ENCODE data around the gene BBOX1.

The BBOX1 gene

DNA sequence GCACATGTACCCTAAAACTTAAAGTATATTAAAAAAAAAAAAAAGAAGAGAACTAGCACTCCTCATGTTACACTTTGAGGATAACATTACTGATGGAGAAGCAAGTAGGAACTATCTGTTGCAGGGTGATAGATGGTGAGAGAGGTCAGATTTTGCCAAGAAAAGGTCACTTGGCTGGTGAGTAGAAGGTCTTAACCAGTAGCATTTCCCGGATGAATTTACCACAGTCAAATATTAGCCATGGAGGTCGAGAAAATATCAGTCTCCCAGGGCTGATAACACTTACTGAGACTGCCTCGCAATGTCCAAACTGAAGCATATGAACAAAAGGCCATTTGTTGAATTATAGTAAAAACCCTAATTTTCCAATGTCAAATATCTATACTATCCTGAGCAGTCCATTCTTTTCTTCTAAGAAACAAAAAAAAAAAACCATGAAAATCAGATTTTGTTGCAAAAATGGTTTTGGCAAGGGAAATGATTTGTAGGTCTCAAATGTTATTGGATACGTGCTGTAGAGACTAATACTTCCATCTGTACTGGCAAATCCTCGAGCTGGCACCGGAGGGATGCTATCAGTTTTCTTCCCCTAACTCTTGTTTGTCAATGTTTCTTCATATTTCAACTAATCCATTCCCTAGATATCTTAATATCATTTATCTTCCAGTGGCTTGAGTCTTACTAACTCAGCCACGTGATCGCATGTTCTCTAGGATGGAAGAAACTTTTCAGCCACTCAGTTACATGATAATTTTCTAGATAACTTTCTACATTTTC, 14.5 kb upstream of the BBOX1 start:
- no peak for DNase-seq

DNA sequence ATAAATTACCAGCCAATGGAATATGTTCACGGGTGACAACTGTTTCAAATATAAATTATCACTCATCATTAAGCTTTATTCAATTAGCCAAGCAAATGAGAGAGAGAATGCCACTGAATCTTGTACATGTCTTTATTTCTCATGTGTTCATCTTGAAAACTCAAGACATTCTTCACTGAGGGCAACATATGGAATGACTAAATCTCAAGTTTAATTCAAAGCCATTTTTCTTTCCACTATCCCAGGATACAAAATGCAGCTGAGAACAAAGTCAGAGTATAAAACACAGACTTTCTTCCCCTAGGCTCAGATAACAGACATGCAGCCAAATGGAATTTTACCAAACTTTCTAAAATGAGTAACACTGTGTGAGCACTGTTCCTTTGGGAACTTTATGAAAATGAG, 12.1 kb upstream of the BBOX1 start:
- no peak for DNase-seq

DNA sequence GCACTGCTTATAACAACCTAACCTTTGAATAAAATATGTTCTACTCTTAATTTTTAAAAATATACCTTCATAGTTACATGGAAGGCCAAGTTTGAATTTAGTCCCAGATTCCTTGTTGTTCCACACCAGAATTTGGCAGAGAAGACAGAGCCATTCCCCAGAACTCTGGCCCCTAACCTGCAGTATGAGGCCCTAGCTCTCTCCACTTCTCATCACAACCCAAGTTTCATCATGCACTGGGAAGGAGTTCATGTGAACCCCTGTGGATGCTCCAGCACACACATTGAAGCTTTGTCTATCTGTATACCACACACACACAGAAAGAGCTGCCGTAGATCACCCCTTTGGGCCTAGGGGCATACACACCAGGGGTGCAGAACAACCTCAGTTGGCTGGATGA, 10.6 kb upstream of the BBOX1 start:
- no peak for DNase-seq

DNA sequence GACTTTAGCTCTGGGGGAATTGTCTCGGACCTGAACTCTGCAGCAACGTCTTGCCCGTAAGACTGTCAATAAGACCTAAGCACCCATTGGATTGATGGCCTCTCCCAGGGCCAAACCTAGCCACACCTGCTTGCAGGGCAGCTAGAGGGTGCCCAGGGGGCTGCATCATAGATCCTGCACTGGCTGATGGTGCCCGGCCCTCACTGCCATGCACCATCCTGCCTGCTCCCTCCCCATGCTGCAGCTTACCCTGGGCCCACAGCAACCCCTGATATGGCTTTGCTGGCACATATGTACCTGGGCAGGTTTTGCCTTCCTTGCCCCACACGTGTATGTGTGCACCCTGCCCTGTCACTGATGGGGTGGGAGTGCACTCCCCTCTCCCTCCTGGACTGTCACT, 8.9 kb upstream of the BBOX1 start:
- DNase-seq: no peak

DNA sequence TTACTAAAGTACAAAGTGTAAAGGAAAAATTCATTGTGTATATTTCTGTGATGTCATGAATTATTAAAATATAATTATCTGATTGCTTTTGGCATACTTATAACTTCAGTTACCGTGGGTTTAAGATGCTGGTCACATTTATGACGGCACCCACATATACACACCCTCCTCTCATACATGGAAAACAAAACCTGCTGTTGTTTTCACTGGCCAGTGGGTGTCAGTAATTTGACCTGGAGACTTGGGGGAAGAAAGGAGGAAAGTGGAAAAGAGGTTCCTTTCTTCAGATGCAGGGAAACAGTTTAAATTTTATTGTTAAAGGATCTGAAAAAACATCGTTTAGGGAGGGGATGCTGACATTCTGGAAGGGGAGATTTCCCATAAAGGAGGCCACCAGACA, 742 bp upstream of the BBOX1 start:
- no peak for DNase-seq

DNA sequence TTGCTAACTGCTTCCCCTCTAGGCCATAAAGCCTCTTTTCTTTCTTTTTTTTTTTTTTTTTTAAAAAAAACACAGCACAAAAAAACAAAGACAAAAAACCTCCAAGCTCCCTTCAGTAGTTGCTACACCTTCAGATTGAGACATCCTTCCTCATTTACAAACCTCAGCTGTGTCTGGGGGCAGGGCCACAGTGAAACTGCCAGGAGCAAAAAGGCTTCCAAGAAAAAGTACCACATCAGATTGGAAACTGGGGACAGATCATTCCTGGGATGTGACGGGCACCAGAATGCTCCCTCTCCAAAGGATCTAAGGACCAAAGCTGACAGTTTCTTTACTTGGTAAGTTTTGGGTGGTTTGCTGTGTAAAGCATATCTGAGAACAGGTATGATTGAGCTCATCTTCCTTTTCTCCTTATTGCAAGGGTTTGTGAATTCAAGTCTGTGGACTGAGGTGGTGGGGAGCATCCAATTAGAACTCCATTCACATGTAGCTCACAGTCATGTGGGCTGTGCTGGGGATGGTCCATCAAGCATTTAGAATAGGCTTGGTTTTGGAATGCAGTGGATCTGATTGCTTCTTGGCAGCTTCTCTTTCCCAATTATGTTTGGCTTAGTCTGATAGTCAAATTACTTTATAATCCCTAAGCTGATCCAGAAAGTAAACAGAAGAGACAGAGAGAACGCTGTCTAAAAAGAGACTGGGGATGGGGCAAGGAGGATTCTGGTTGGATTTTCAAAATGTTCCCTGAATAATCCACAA, 705 bp downstream of the BBOX1 start:
- DNase-seq: no peak

DNA sequence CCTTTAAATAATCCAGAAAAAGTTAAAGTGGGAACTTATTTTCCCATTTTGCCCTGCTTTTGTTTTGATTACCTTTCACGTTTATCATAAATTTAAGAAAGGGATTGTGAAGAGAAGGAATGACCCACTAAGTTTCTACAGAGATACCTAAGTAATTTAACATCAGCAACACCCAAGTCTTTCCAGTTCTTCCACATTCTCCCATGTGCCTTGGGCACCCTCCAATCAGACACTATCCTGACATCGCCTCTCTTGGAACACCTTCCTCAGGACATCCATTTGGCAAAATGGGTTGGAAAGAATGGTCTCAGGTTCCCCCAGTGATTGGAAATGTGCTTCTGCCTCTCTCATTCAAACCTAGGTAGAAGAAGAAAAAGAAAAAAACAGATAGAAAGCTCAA, 6.3 kb downstream of the BBOX1 start:
- no peak for DNase-seq

DNA sequence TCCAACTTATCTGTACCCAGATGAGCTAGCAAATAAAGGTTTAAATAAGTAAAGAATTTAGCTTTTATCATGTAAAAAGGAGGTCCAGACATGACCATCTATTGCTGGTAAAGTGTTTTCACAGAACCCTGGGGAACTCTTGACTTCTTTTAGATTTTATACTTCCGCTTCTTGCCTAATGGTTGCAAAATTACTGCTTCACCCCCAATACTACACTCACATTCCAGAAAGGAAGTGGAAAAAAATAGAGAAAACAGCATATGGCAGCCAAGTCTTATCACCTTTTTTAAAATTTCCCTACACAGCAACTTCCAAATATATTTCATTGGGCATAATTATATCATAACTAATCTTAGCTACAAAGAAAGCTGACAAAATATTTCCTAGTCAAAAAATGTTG, 12.1 kb downstream of the BBOX1 start:
- no peak for DNase-seq

DNA sequence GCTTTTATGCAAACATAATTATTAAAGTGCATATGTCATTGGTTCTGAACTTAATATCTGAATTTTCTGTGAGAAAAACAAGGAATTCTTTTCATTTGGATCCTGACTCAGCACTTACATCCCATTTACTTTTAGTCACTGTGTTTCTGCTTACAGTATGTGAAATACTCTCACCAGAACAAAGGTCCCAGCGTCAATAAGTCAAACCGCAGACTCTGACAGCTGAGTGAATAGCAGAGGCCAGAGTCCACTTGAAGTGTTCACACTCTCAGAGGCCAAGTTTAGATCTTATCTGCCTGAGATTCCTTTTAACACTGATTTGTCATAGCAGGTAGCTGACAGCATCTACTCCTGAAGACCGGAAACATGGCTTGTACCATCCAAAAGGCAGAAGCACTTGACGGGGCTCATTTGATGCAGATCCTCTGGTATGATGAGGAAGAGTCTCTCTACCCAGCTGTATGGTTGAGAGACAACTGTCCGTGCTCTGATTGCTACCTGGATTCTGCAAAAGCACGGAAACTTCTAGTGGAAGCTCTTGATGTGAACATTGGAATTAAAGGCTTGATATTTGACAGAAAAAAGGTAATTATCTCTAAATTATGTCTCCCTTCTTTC, 14.6 kb downstream of the BBOX1 start:
- no peak for DNase-seq

DNA sequence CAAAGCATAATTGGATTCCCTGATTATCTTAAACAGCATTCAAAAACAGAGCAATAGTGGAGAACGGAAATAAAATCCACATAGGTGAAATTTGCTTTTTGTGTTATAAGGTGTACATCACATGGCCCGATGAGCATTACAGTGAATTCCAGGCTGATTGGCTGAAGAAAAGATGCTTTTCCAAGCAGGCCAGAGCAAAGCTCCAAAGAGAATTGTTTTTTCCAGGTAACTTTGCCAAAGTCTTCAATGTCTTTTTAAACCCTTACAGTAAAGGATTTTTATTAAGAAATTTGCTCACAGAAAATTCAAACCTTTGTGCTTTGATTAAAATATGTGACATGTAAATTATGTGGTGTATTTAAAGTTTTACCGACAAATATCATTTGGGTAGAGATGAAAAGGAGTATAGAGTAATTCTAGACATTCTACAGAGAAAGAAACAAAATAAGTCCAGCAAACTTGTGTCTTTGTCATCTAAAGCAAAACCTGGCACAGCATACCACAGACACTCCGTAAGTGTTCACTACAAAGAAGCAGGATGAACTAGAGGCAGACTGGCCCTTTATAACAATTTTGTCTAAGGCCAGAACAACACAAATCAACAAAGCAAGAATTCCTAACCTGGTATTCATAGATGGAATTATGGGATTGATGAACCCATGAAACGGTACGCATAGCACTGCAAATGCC, 16.6 kb downstream of the BBOX1 start:
- DNase-seq: no peak

DNA sequence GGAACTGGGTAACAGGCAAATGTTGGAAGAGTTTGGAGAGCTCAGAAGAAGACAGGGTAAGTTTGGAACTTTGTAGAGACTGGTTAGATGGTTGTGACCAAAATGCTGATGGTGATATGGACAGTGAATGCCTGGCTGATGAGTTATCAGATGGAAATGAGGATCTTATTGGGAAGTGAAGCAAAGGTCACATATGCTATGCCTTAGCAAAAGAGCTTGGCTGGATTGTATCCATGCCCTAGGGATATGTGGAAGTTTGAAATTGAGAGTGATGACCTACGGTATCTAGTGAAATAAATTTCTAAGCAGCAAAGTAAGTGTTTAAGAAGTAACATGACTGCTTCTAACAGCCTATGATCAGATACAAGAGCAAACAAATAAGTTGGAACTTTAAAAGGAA, 17.8 kb downstream of the BBOX1 start:
- DNase-seq: no peak

DNA sequence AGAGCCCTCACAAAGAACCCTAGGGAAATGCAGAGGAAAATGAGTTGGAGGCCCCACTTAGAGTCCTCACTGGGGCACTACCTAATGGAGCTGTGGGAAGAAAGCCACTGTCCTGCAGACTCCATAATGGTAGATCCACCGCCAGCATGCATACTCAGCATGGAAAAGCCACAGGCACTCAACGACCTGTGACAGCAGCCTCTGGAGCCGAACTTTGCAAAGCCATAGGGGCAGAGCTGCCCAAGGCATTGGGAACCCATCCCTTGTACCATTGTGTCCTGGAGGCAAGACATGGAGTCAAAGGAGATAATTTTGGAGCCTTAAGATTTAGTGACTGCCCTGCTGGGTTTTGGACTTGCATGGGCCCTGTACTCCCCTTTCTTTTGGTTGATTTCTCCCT, 18.8 kb downstream of the BBOX1 start:
- no peak for DNase-seq

DNA sequence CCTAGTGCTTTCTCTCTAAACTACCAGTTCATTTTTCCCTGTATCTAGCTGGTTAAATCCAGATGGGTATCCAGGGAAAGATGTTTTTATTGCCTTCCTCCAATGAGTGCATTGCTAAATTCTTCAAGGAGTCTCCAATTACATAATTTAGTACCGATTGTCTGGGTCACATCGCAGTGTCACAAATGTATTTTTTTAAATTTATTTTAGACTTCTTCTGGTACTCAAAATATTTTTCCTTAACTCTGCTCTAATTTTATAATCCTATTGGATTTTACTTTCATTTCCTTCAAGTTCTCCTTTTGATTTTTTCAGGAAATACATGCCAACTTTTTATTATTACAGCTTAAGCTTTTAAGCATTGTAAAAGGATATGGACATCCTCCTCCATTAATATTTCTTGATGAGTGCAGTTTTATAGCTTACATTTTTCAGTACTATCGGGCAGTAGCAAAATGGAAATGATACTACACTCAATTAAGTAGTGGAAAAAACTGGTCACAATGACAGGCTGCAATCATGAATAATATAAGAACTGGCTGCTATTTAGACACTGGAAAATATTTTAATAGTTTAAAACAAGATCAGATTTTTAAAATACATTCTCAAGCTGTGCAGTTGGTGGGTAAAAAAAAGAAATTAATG, 20.3 kb downstream of the BBOX1 start:
- DNase-seq: no peak

DNA sequence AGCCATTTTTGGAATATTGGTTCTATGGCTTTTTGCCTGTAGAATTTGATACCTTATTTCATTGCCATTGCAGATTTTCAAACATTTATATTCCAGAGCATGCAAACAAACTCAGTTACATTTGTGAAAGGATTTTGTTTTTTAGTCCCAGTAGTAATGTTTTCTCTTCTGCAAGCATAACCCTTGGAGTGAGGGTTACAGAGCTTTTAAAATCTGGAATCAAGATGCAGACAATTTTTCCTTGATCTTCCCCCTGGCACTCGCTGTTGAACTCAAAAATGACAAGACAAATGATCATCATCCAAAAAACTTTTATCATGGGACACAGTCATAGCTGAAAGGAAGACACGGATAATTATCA, 20.8 kb downstream of the BBOX1 start:
- DNase-seq: no peak

DNA sequence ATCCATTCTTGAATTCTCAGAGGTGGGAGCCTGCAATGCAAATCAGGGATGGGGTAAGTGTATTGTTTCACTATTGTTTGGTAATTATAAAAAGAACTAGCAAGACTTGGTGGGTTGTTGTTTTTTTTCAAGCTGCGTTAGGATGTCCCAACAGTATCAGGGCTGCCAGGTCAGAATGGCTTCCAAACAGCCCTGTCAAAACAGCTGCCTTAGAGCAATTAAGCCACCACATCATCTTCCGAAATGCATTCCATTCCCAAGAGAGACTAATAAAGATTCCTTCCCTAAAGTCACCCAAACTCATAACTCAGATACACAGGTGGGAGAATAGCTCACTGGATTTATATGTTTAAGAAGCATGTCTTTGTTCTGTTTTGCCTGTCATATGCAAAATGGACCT, 23.5 kb downstream of the BBOX1 start:
- no peak for DNase-seq

DNA sequence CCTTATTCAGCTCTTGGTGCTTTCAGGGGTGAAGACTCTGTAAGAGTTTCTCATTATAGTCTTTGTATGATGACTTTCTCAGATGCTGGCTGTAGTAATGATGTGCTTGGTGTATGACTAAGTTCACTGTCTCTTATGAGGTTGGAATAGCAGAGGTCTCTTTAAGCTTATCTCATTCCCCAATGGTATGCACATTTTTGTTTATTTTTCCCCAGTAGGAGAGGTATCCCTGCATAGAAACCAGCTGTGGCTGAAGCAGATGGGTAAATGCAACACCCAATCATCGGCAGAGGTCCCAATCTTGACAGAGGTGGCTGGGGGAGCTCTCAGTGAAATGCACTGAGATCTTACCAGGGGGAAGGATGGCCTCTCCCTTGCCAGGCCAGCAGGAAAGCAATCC, 34.6 kb downstream of the BBOX1 start:
- no peak for DNase-seq

DNA sequence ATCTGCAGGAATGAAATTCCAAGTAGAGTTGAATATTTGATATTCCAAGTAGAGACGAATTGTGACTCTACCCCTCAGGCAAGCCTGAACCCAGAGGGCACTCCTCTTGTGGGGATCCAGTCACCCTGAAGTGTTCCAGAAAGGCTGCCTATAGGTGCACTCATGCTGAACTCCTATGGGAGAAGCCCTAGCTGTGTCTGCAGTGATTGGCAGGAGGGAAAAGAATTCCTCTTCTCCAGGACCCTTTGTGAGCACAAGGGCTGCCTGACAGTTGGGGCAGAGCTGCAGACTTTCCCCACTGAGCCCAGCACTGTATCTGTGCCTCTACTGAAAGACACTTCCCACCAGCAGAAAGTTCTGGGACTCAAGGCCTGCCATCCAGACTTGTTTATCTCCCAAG, 35.0 kb downstream of the BBOX1 start:
- no peak for DNase-seq

DNA sequence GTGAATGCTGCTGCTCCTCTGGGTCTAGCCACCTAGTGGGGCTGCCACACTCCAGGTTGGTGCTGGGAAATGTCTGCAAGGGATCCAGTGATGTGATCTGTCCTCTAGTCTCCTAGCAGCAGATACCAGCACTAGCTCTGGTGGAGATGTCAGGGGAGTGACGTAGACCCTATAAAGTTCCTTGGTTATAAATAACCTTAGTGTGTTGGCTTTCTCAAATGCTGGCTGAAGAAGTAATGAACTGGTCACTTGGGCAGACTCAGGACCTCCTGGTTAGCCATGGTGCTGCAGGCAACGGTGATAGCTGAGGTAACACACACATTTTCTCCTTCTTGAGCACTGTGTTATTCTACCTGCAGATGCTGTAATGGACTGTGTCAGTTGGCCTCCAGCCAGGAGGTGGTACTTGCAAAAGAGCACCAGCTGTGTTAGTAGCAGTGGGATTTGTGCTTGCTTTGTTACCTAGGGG, 35.5 kb downstream of the BBOX1 start:
- DNase-seq: no peak

DNA sequence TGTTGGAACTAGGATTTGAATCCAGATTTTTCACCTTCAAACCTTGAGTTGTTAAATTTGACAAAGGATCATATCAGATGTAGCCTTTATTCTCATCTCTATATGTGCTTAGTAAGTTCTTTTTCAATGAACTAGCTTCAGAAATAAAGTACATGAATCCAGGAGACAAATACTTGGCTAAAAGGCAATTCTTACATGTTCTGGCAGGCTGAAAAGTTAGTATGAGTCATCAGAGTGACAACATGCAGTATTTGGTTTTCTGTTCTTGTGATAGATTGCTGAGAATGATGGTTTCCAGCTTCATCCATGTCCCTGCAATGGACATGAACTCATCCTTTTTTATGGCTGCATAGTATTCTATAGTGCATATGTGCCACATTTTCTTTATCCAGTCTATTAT, 40.4 kb downstream of the BBOX1 start:
- no peak for DNase-seq

DNA sequence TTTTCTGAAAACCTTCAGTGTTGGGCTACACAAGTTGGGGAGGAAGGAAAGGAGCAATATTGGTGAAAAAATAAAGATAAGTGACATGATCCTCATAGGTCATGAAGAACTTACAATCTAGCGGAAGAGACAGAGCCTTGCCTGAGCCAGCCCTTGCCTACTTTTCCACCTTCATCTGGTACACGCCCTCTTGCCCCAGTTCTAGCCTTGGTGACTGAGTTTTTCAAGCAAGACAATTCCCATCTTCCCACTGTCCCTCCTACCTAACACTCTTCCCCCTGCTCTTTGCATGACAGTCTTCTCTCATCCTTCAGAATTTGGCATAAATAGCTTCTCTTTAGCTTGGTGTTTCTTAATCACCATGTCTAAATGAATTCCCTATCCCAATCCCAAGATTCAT, 42.6 kb downstream of the BBOX1 start:
- no peak for DNase-seq

DNA sequence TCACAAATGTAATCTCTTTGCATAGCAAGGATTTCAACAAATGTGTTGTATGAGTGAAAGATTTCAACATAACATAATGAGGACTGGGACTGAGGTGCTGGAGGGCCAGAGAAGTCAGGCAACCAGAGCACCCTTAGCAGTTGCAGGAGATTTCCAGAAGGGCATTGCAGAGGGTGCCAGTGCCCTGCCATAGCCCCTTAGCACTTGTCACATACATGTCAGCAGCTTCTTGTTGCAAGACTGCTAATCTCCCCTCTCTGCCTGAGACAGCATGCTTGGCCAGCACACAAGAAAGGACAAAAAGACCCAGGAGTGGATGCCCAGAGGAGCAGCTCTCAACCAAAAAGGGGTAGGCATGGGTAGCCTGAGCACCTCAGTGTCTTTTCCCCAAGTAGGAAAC, 43.2 kb downstream of the BBOX1 start:
- DNase-seq: no peak

DNA sequence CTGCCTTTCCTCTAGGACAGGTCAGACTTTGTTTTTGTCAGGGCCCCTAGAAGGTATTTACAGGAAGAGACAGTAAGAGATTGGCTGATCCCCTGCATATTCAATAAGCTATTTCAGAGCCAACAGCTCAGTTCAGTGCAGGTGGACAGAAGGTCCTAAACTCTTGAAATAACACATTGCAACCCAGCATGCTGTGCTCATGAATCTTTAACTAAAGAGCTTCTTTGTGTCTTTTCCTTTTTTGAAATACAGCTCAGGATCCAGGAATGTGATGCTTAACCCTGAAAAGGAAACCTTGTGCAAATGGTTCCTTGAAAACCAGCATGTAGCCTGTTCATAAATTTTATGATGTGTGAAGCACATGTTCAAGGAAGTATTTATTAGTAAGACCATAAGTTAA, 43.9 kb downstream of the BBOX1 start:
- no peak for DNase-seq

DNA sequence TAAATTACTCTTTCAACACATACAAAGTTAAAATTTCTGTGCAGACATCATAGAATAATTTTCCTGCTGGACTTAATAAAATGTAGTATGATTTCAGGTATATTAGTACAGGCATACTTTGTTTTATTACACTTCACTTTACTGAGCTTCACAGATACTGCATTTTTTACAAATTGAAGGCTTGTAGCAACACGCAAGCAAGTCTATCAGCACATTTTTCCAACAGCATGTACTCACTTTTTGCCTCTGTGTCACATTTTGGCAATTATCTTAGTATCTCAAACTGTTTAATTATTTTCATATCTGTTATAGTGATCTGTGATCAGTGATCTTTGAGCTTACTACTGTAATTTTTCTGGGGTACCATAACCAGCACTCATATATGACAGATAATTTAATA, 44.5 kb downstream of the BBOX1 start:
- DNase-seq: no peak

All from stimulated activated CD4-positive, alpha-beta T cell treated with anti-CD3 and anti-CD28 coated beads, Interleukin-4, amount 100 ng/mL, for 24 hours (primary cell).